Measurements from ENCODE around the gene RNF43.

GRCh38 chr17:58402679-58403078 is 14.7 kb downstream of the RNF43 start:
- no peak for TF ChIP-seq CTCF (IDR thresholded peaks at IDR 0.05)
- TF ChIP-seq POLR2AphosphoS5 (IDR thresholded peaks at IDR 0.05) = no peak
- TF ChIP-seq EP300 (IDR thresholded peaks at IDR 0.05) = no peak
